Transverse colon (tissue), 4 donors: ENCODE results near the gene VAV2. TPM values are rescaled to one million over a fixed set of nuclear protein-coding genes. Genes with fewer than 3 reads are reported as not detected.

Experiments used
- DNase-seq: peaks from one replicate; pipeline ENCODE4 v3.0.0-alpha.2; 2019
- H3K27ac ChIP-seq, 4 donors: fragments of 200-600 bp; sonication (generic); 2 replicates each; pipeline ENCODE4 v1.5.1; 2016 to 2018; ENCODE audit warnings: inconsistent platforms in 4 of 4
- H3K27me3 ChIP-seq: fragments of 200-600 bp; sonication (generic); 2 replicates; pipeline ENCODE4 v1.5.1; 2017; ENCODE audit warnings: inconsistent platforms
- H3K36me3 ChIP-seq, 4 donors: fragments of 200-600 bp; sonication (generic); 2 replicates each; pipeline ENCODE4 v1.5.1; 2017 to 2019; ENCODE audit warnings: inconsistent platforms in 4 of 4
- H3K4me1 ChIP-seq, 4 donors: fragments of 200-600 bp; sonication (generic); 2 replicates each; pipeline ENCODE4 v1.5.1; 2017 to 2020; ENCODE audit warnings: inconsistent platforms in 4 of 4
- H3K4me3 ChIP-seq, 4 donors: fragments of 200-600 bp; sonication (generic); 1 replicate in 1 of 4; 2 replicates in 3 of 4; pipeline versions ENCODE4 v1.5.1 to v1.6.1; 2017 to 2019; ENCODE audit warnings: inconsistent platforms in 4 of 4
- H3K9me3 ChIP-seq, 2 donors: fragments of 200-600 bp; sonication (generic); 2 replicates each; pipeline ENCODE4 v1.5.1; 2017 to 2019; ENCODE audit warnings: inconsistent platforms in 2 of 2
- CTCF ChIP-seq, 5 experiments: fragments of 200-600 bp in 3 of 5; fragments of 450-650 bp in 2 of 5; sonication (generic) in 3 of 5; IDR thresholded peaks; 1 replicate in 2 of 5; 2 replicates in 3 of 5; pipeline ENCODE4 v1.5.1; 2016 to 2017; ENCODE audit warnings: antibody characterized with exemption in 5 of 5, inconsistent platforms in 3 of 5, mild to moderate bottlenecking in 2 of 5, moderate library complexity in 1 of 5
- EP300 ChIP-seq: sonication (generic); formaldehyde crosslinking; IDR thresholded peaks from one replicate; pipeline ENCODE4 v1.6.1; 2017; ENCODE audit warnings: antibody characterized with exemption, low read depth
- POLR2A ChIP-seq: fragments of 450-650 bp; IDR thresholded peaks from one replicate; pipeline ENCODE4 v1.6.1; 2016; ENCODE audit warnings: antibody characterized with exemption, mild to moderate bottlenecking, moderate library complexity
- POLR2AphosphoS5 ChIP-seq, 3 donors: sonication (generic); formaldehyde crosslinking; IDR thresholded peaks; one replicate each; pipeline ENCODE4 v1.6.1; 2016; ENCODE audit warnings: antibody characterized with exemption in 3 of 3
- WGBS, 2 donors: methylation state at CpG; one replicate each; pipeline ENCODE4 v1.1.5; 2018; ENCODE audit warnings: low coverage in 1 of 2; 5-methylcytosine and 5-hydroxymethylcytosine counted together
- in situ Hi-C, 4 donors: fragments of 200-750 bp; cut with MboI; loops; one replicate each; pipeline versions ENCODE4 v1.15.0 to v1.15.1; 2017; ENCODE audit warnings: low sequenced_read_pairs in 3 of 4, low pct_ligation_motif_present in 1 of 4, low pct_unique_long_range_greater_than_20kb in 1 of 4
- intact Hi-C: fragments of 100-400 bp; cut with DNase I; formaldehyde crosslinking; loops from one replicate; pipeline ENCODE4 v1.15.1; 2023; ENCODE audit warnings: low total_unique reads
- total RNA-seq, 4 donors: library from RNA; depleted of rRNA; stranded (reverse); fragments of >200 nt; gene quantifications; one replicate each; pipeline ENCODE4 v1.1.0, GENCODE V29; 2016

The VAV2 gene
- total RNA-seq, 4 donors from 2014 or later = 8.2 to 52.4 (median 24.5) TPM

GRCh38 chr9:133770076-133770777, 221.9 kb downstream of the VAV2 start:
- TF ChIP-seq CTCF (IDR thresholded peaks at IDR 0.05) = no peak
- TF ChIP-seq POLR2A = no peak
- no peak for TF ChIP-seq POLR2AphosphoS5 (IDR thresholded peaks at IDR 0.05)
- 80 to 85% methylated on average over 1 to 15 of the region's 16 CpGs for WGBS, 2 donors
- Histone ChIP-seq H3K36me3 (peaks cover 0 to 20% (median 5%) of the 10 kb centered on the region in 4 donors), H3K4me3 (no peak overlapping the region), H3K27ac (no peak overlapping the region), H3K27me3 (no peaks in the 10 kb centered on the region), H3K4me1 (no peaks in the 10 kb centered on the region), H3K9me3 (peaks cover 0 to 7% of the 10 kb centered on the region in 2 donors)
- in situ Hi-C loops (no loop called here), intact Hi-C loops (no loop called here)
- DNase-seq = no peak

- Histone ChIP-seq H3K9me3 (peaks cover 0 to 7% of the 10 kb centered on the region in 2 donors), H3K27me3 (no peaks in the 10 kb centered on the region), H3K36me3 (peaks cover 0 to 14% (median 5%) of the 10 kb centered on the region in 4 donors), H3K27ac (no peak overlapping the region), H3K4me1 (no peaks in the 10 kb centered on the region), H3K4me3 (no peak overlapping the region)
- intact Hi-C loops (no loop called here), in situ Hi-C loops (no loop called here)
- no peak for DNase-seq
- no peak for TF ChIP-seq EP300
- no peak for TF ChIP-seq CTCF (IDR thresholded peaks at IDR 0.05)
- no peak for TF ChIP-seq POLR2AphosphoS5 (IDR thresholded peaks at IDR 0.05)
- TF ChIP-seq POLR2A = no peak
- WGBS, 2 donors = 90% methylated on average over 17 of the region's 17 CpGs; no CpG with 5 or more reads in 1 of the 2 donors
Observed at GRCh38 chr9:133769511-133770075, 222.5 kb downstream of the VAV2 start.

GRCh38 chr9:133768859-133769510, 223.1 kb downstream of the VAV2 start:
- no peak overlapping the region for H3K4me3 ChIP-seq
- no peak for DNase-seq
- H3K36me3 ChIP-seq = peaks cover 0 to 9% (median 4%) of the 10 kb centered on the region in 4 donors

More at GRCh38 chr9:133768859-133769510, 223.1 kb downstream of the VAV2 start:
- 91% methylated on average over 15 of the region's 15 CpGs; no CpG with 5 or more reads in 1 of the 2 donors for WGBS, 2 donors
- intact Hi-C loops = no loop called here
- Histone ChIP-seq H3K27me3 (no peaks in the 10 kb centered on the region), H3K4me1 (no peaks in the 10 kb centered on the region), H3K27ac (no peak overlapping the region), H3K9me3 (peaks cover 0 to 7% of the 10 kb centered on the region in 2 donors)
- in situ Hi-C loops = no loop called here
- TF ChIP-seq CTCF (IDR thresholded peaks at IDR 0.05) (no peak), POLR2A (no peak), EP300 (no peak), POLR2AphosphoS5 (IDR thresholded peaks at IDR 0.05) (no peak)
